HEK293T (cell line): ENCODE results near the gene SHH.

Experiments used
- CTCF ChIA-PET: fragments of 350-600 bp; formaldehyde crosslinking; extraction: SDS; loops from one replicate; lab custom pipeline; 2021; ENCODE audit warnings: antibody characterized with exemption, inconsistent platforms; lab: Yijun Ruan, JAX
- POLR2A ChIA-PET: fragments of 350-600 bp; formaldehyde crosslinking; extraction: SDS; loops from one replicate; lab custom pipeline; 2020; ENCODE audit warnings: antibody characterized with exemption, inconsistent platforms; lab: Yijun Ruan, JAX
- DNase-seq: peaks from one replicate; pipeline ENCODE4 v3.0.0; 2012; ENCODE audit warnings: mixed read lengths; ENCODE audit errors: extremely low spot score
- ARNT ChIP-seq: fragments of 450-650 bp; IDR thresholded peaks from 2 replicates; pipeline ENCODE4 v1.6.1; 2017; ENCODE audit warnings: mild to moderate bottlenecking
- BHLHE40 ChIP-seq: fragments of 450-650 bp; IDR thresholded peaks from 2 replicates; pipeline ENCODE4 v1.6.1; 2016; ENCODE audit warnings: mild to moderate bottlenecking, moderate library complexity, borderline replicate concordance
- CTBP1 ChIP-seq: fragments of 450-650 bp; IDR thresholded peaks from 2 replicates; pipeline ENCODE4 v1.6.1; 2016; ENCODE audit warnings: borderline replicate concordance
- ELF4 ChIP-seq: fragments of 450-650 bp; IDR thresholded peaks from 2 replicates; pipeline ENCODE4 v1.6.1; 2017; ENCODE audit warnings: antibody characterized with exemption
- FOXA1 ChIP-seq: fragments of 450-650 bp; IDR thresholded peaks from 2 replicates; pipeline ENCODE4 v1.6.1; 2016; ENCODE audit warnings: mild to moderate bottlenecking
- FOXK2 ChIP-seq: fragments of 450-650 bp; IDR thresholded peaks from 2 replicates; pipeline ENCODE4 v1.6.1; 2016; ENCODE audit warnings: mild to moderate bottlenecking
- FOXM1 ChIP-seq: fragments of 450-650 bp; IDR thresholded peaks from 2 replicates; pipeline ENCODE4 v1.6.1; 2017; ENCODE audit warnings: mild to moderate bottlenecking, borderline replicate concordance
- HDGF ChIP-seq: fragments of 450-650 bp; IDR thresholded peaks from 2 replicates; pipeline ENCODE4 v1.6.1; 2017; ENCODE audit warnings: antibody characterized with exemption, borderline replicate concordance
- L3MBTL2 ChIP-seq: fragments of 450-650 bp; conservative IDR thresholded peaks from 2 replicates; pipeline ENCODE4 v1.6.1; 2016; ENCODE audit warnings: mild to moderate bottlenecking
- LEF1 ChIP-seq: fragments of 450-650 bp; IDR thresholded peaks from 2 replicates; pipeline ENCODE4 v1.6.1; 2017; ENCODE audit warnings: mild to moderate bottlenecking, borderline replicate concordance
- NFRKB ChIP-seq: fragments of 450-650 bp; IDR thresholded peaks from 2 replicates; pipeline ENCODE4 v1.6.1; 2016; ENCODE audit warnings: mild to moderate bottlenecking, moderate library complexity
- SP1 ChIP-seq: fragments of 450-650 bp; IDR thresholded peaks from 2 replicates; pipeline ENCODE4 v1.6.1; 2017
- SUZ12 ChIP-seq: fragments of 450-650 bp; IDR thresholded peaks from 2 replicates; pipeline ENCODE4 v1.6.1; 2016; ENCODE audit warnings: mild to moderate bottlenecking
- TARDBP ChIP-seq: fragments of 450-650 bp; IDR thresholded peaks from 2 replicates; pipeline ENCODE4 v1.6.1; 2016
- ZNF384 ChIP-seq: fragments of 450-650 bp; IDR thresholded peaks from 2 replicates; pipeline ENCODE4 v1.6.1; 2016
- TF ChIP-seq, protein P1 (sequence below): fragments of 450-650 bp; IDR thresholded peaks from 2 replicates; pipeline ENCODE4 v1.6.1; 2016

Gene SHH

DNA sequence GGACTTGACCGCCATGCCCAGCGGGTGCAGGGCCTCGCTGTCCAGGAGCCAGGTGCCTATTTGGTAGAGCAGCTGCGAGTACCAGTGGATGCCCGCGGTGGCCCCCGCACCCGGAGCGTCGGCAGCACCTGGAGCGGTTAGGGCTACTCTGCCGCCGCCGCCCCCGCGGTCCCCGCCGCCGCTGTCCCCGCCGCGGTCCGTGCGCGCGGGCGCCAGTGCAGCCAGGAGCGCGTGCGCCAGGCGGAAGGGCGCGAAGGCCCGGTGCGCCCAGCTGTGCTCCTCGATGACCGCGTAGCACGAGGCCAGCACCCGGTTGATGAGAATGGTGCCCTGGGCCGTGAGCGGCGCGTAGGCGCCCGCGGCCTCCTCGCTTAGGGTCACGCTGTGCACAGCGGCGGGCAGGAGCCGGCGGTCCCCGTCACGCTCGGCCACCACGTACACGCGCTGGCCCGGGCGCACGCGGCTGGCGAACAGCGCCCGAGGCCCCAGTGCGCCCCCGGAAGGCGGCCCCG lies 9.3 kb downstream of the SHH start:
- TF ChIP-seq SUZ12 (no peak), ZNF384 (no peak), FOXK2 (no peak), BHLHE40 (no peak), ELF4 (no peak), L3MBTL2 (no peak), ARNT (no peak), TARDBP (no peak), LEF1 (no peak), FOXM1 (no peak), HDGF (no peak), NFRKB (no peak), CTBP1 (no peak), SP1 (no peak), FOXA1 (no peak)
- TF ChIP-seq, protein P1, sequence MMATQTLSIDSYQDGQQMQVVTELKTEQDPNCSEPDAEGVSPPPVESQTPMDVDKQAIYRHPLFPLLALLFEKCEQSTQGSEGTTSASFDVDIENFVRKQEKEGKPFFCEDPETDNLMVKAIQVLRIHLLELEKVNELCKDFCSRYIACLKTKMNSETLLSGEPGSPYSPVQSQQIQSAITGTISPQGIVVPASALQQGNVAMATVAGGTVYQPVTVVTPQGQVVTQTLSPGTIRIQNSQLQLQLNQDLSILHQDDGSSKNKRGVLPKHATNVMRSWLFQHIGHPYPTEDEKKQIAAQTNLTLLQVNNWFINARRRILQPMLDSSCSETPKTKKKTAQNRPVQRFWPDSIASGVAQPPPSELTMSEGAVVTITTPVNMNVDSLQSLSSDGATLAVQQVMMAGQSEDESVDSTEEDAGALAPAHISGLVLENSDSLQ: no peak
- ChIA-PET POLR2A (no interaction called here), CTCF (no interaction called here)
- no peak for DNase-seq

DNA sequence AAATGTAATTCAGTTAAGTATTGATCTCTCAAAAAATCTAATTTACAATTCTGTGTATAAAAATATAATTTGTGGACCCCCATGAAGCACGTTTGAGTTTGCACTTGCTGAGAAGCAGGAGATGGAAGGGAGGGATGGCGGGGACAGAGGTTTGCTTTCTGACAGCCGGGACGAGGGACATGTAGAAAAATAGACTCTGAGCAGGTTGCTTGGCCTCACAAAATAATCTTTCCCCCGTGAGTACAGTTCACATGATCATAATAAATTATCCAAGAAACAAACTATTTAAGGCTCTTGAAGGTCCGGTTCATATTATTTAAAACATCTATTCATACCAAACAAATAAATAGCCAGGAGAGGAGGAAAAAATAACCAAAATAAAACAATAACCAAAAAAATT lies 10.0 kb downstream of the SHH start:
- TF ChIP-seq NFRKB: no peak
- no peak for TF ChIP-seq ELF4
- TF ChIP-seq SUZ12: no peak
- no peak for TF ChIP-seq FOXM1
- no peak for TF ChIP-seq BHLHE40
- TF ChIP-seq CTBP1: no peak
- no peak for TF ChIP-seq FOXK2
- TF ChIP-seq, protein P1: no peak
- TF ChIP-seq HDGF: no peak
- no peak for TF ChIP-seq ARNT
- TF ChIP-seq LEF1: no peak
- TF ChIP-seq SP1: no peak
- TF ChIP-seq TARDBP: no peak
- TF ChIP-seq L3MBTL2: no peak
- DNase-seq: no peak
- ChIA-PET POLR2A (no interaction called here), CTCF (no interaction called here)

DNA sequence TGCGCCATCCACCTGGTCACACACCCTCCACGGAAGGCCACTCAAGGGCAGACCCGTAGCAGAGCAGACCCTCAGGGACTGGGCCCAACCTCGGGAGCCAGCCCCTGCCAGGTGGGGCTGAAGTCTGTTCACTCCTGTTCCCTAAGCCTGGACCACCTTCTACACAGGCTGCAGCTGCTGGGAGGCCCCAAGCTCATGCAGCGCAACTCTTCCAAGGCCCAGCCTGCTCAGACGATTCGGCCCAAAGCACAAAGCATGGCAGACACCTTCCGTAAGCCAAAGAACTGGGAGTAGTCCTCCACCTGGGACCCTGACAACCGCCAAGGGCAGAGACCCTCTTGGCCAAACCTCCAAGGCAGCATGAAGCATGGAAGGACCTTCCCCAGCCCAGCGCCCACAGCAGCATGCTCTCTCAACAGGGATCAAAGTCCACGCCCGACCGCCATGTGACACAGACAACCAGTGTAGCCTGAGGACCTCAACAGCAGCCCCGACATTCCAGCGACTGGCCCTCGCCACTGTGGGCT lies 11.5 kb downstream of the SHH start:
- no peak for TF ChIP-seq L3MBTL2
- TF ChIP-seq ARNT: no peak
- no peak for TF ChIP-seq TARDBP
- TF ChIP-seq FOXA1: no peak
- TF ChIP-seq NFRKB: no peak
- TF ChIP-seq, protein P1: no peak
- CTCF ChIA-PET: interaction anchor here (0.5 to 0.6 kb wide), 2 partner anchors 44 to 340 kb away, joined by 3 to 4 read pairs; no protein-coding TSS in a partner anchor
- POLR2A ChIA-PET: no interaction called here

DNA sequence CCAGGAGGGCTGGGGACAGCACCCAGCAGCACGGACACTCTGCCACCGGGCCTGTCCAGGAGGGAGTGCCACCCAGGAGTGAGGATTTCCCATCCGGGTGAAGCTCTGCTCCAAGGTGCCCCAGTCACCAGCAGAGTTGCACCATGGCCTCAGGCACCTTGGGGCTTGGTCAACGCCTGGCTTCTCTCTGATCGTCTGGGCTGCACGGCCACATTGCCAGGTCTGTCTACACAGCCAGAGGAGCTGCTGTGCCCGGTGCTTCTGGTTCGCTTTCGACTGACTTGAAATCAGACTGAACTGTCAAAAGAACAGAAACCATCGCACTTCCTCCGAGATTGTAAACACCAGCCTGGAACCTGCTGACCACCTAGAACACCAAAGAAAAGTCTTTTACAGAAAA lies 12.0 kb downstream of the SHH start:
- ChIA-PET CTCF (interaction anchor here (0.5 to 0.6 kb wide), 2 partner anchors 44 to 341 kb away, joined by 3 to 4 read pairs; no protein-coding TSS in a partner anchor), POLR2A (no interaction called here)
- DNase-seq: no peak
- TF ChIP-seq SP1 (no peak), FOXM1 (no peak), NFRKB (no peak), ZNF384 (no peak), L3MBTL2 (no peak), HDGF (no peak), BHLHE40 (no peak), FOXA1 (no peak), CTBP1 (no peak), LEF1 (no peak), ARNT (no peak), ELF4 (no peak), TARDBP (no peak), FOXK2 (no peak), SUZ12 (no peak)
- TF ChIP-seq, protein P1: no peak

More for the DNA sequence above, 11.5 kb downstream of the SHH start:
- no peak for DNase-seq

DNA sequence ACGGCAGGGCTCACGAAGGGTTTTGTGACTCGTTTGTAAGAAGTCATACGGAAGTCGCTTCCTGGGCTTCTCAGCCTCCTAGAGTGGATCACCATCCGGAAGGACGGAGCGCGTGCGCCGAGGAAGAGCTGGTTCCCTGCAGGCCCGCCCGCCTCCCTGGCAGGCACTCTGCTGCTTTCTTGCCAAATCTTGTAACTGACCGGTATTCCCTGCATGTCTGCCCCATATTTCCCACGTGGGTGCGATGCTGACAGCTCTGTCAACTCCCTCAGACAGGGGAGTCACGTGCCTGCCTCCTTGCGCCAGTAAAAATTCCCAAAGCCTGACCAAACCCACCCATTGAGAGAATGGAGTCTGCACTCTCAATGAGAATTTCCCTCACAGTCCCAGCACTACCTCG lies 12.7 kb downstream of the SHH start:
- POLR2A ChIA-PET: no interaction called here
- no peak for TF ChIP-seq CTBP1
- TF ChIP-seq NFRKB: no peak
- no peak for TF ChIP-seq HDGF
- no peak for TF ChIP-seq TARDBP
- TF ChIP-seq FOXA1: no peak
- no peak for TF ChIP-seq ZNF384
- TF ChIP-seq ARNT: no peak
- no peak for TF ChIP-seq SUZ12
- no peak for TF ChIP-seq FOXK2
- CTCF ChIA-PET: no interaction called here
- no peak for DNase-seq
